Body of pancreas (tissue), 4 donors: ENCODE data around the gene GLIPR2.

Experiments used
- CTCF ChIP-seq, 7 experiments: fragments of 450-650 bp in 4 of 7; fragments of 200-600 bp in 3 of 7; sonication (generic) in 3 of 7; IDR thresholded peaks; one replicate each; pipeline ENCODE4 v1.5.1; 2016 to 2019; ENCODE audit warnings: antibody characterized with exemption in 7 of 7
- POLR2A ChIP-seq, 3 donors: fragments of 450-650 bp; IDR thresholded peaks; one replicate each; pipeline ENCODE4 v1.6.1; 2016; ENCODE audit warnings: antibody characterized with exemption in 3 of 3, mild to moderate bottlenecking in 2 of 3

- TF ChIP-seq CTCF (IDR thresholded peaks at IDR 0.05) (no peak), POLR2A (IDR thresholded peaks at IDR 0.05) (no peak)
Measured at GRCh38 chr9:36165826-36166167, 29.3 kb downstream of the GLIPR2 start.
